ENCODE results near the gene MRGPRG. TPM values are rescaled to one million over a fixed set of nuclear protein-coding genes. Genes with fewer than 3 reads are reported as not detected.
A peak's percentile ranks its signal among the peaks of the same experiment; 100 is the strongest.

The MRGPRG gene
- total and polyA plus RNA-seq, 8 donors: not detected

DNA sequence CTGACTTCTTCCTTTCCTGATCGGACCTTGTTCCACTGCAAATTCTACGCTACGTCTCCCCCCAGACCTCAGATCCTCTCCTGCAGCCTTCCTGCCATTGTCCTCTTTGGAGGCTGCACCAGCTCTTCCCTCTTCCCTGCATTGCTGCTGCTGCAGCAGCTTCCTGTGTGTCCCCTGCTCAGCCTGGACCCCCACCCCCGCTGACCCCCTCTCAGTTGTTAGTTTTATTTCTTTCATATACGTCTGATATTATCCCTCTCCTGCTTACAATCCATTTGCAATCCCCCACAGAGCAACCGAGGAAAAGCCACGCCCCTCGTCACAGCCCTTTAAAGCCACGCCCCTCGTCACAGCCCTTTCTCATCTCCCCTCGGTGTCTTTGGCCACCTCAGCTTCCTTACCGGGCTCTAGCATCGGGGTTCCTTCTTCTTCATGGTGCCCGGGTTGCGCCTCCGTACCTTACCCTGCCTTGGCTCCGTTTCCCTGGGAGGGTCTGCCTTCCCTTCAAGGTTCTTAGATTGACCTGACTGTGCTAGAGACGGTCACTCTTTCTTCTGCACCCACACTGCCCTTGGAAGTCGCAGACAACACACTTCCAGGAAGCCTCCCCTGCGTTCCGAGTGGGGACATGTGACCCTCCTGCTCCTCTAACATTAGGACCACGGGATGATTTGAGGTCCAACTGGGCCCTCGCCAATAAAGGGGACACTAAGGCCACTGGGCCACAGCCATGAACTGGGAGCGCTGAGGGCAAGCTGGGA is 4.8 kb downstream of the MRGPRG start:
- peaks cover 0 to 10% of the 10 kb centered on the region in 2 donors for H3K9me3 ChIP-seq
- ATAC-seq (no peak), DNase-seq (peak in 1 of 4 donors; percentile 32)
- H3K36me3 ChIP-seq: no peaks in the 10 kb centered on the region
- intact Hi-C loops (cut with DNase I): no loop called here
- TF ChIP-seq, protein P1, sequence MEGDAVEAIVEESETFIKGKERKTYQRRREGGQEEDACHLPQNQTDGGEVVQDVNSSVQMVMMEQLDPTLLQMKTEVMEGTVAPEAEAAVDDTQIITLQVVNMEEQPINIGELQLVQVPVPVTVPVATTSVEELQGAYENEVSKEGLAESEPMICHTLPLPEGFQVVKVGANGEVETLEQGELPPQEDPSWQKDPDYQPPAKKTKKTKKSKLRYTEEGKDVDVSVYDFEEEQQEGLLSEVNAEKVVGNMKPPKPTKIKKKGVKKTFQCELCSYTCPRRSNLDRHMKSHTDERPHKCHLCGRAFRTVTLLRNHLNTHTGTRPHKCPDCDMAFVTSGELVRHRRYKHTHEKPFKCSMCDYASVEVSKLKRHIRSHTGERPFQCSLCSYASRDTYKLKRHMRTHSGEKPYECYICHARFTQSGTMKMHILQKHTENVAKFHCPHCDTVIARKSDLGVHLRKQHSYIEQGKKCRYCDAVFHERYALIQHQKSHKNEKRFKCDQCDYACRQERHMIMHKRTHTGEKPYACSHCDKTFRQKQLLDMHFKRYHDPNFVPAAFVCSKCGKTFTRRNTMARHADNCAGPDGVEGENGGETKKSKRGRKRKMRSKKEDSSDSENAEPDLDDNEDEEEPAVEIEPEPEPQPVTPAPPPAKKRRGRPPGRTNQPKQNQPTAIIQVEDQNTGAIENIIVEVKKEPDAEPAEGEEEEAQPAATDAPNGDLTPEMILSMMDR (IDR thresholded peaks at IDR 0.05): no peak
- no peak overlapping the region for H3K4me3 ChIP-seq
- no peak overlapping the region for H3K27ac ChIP-seq
- peaks cover 0 to 49% of the 10 kb centered on the region in 2 donors for H3K27me3 ChIP-seq
- H3K4me1 ChIP-seq: no peaks in the 10 kb centered on the region

DNA sequence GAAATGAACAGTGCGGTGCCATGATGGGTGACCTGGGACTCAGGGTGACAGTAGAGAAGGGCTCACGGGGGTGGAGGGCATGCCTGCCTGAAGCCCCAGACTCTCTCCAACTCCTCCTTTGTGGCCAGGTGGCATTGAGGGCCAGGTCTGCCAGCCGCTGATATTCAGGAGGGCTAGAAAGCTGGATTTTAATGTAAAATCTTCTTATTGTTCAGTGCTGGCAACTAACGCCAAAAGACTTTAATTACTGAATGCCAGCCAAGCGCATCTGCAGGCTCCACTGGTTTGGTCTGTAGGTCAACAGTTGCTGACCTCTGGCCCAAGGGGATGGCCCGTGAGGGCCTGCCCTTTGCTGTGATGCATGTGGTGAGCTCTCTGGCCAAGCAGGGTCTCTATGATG is 10.3 kb downstream of the MRGPRG start:
- no peak for ATAC-seq
- no peak overlapping the region for H3K27ac ChIP-seq
- peak in 1 of 4 donors; percentile 44 for DNase-seq
- intact Hi-C loops (cut with DNase I): no loop called here
- peaks cover 0 to 10% of the 10 kb centered on the region in 2 donors for H3K9me3 ChIP-seq
- peaks cover 0 to 3% of the 10 kb centered on the region in 2 donors for H3K4me1 ChIP-seq
- H3K36me3 ChIP-seq: no peaks in the 10 kb centered on the region
- H3K27me3 ChIP-seq: peaks cover 0 to 23% of the 10 kb centered on the region in 2 donors
- TF ChIP-seq, protein P1 (IDR thresholded peaks at IDR 0.05): no peak
- H3K4me3 ChIP-seq: no peak overlapping the region

DNA sequence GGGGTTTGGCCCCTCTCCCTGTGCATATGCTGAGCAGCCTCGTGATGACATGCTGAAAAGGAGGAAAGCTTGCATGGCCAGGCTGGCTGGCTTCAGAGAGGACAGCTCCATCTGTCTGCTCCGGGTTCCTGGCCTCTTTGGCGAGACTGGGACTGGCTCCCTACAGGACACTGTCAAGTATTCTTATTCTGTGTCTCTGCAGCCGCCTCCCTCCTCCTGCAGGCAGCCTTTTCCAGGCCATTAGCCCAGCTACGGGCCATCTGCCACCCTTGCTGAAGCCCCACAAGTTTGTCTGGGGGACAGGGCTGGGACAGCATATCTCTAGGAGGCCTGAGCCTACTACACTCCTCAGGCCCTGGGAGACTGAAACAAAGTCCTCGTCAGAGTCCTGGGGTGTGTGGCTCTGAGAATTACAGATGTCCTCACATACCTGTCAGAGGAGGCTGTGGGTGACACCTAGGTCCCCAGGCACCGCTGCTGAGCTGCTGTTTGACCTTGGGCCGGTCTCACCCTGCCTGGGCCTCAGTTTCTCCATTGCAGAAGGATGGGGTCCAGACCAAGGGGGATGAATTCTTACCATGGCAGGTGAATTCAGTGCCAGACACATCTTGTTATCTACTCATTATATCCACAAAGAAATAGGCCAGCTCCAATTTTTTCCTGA is 11.0 kb downstream of the MRGPRG start:
- no peak overlapping the region for H3K27ac ChIP-seq
- no peaks in the 10 kb centered on the region for H3K36me3 ChIP-seq
- TF ChIP-seq, protein P1 (IDR thresholded peaks at IDR 0.05): no peak
- intact Hi-C loops (cut with DNase I): no loop called here
- peaks cover 6 to 29% of the 10 kb centered on the region in 2 donors for H3K27me3 ChIP-seq
- no peak overlapping the region for H3K4me3 ChIP-seq
- H3K4me1 ChIP-seq: peaks cover 0 to 3% of the 10 kb centered on the region in 2 donors
- ATAC-seq: no peak
- H3K9me3 ChIP-seq: peaks cover 0 to 10% of the 10 kb centered on the region in 2 donors
- peak in 1 of 4 donors; percentile 28 for DNase-seq

DNA sequence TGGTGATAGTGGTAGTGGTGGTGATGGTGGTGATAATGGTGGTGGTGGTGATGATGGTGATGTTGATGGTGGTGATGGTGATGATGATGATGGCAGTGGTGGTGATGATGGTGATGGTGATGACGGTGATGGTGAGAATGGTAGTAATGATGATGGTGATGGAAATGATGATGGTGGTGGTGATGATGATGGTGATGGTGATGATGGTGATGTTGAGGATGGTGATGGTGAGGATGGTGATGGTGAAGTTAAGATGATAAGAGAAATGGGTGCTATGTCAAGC is 11.8 kb downstream of the MRGPRG start:
- no peak overlapping the region for H3K27ac ChIP-seq
- intact Hi-C loops (cut with DNase I): no loop called here
- TF ChIP-seq, protein P1 (IDR thresholded peaks at IDR 0.05): no peak
- no peak for DNase-seq
- no peak for ATAC-seq
- H3K27me3 ChIP-seq: peaks cover 14 to 37% of the 10 kb centered on the region in 2 donors
- no peaks in the 10 kb centered on the region for H3K36me3 ChIP-seq
- no peak overlapping the region for H3K4me3 ChIP-seq
- H3K9me3 ChIP-seq: peaks cover 0 to 10% of the 10 kb centered on the region in 2 donors
- H3K4me1 ChIP-seq: peaks cover 0 to 3% of the 10 kb centered on the region in 2 donors

DNA sequence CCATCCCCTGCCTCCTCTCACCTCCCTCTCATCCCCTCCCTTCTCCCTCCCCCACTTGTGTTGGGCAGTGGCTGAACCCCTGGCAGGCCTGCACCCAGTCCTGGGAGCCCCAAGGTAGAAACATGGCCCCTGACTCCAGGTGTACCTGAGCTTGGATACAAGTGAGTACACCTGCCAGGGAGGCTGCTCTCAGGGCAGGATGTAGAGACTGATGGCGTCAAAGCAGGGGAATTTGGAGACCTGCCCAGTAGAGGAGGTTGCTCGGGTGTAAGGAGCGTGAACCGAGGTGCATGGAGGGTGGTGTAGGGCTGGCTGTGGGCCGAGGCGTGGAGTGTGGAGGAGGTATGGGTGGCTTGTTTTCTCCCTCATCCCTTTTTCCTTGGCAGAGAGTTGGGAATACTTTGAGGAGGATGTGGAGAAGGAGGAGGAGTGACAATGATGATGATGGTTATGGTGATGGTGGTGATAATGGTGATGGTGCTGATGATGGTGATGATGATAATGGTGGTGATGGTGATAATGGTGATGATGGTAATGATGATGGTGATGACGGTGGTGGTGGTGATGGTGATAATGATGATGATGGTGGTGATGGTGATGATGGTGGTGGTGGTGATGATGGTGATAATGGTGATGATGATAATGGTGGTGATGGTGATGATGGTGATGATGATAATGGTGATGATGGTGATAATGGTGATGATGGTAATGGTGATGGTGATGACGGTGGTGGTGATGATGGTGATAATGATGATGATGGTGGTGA is 12.3 kb downstream of the MRGPRG start:
- TF ChIP-seq, protein P1 (IDR thresholded peaks at IDR 0.05): no peak
- peak in 1 of 4 donors; percentile 40 for DNase-seq
- no peak for ATAC-seq
- Histone ChIP-seq H3K27ac (no peak overlapping the region), H3K27me3 (peaks cover 19 to 42% of the 10 kb centered on the region in 2 donors), H3K4me3 (no peak overlapping the region), H3K9me3 (peaks cover 0 to 6% of the 10 kb centered on the region in 2 donors), H3K36me3 (no peaks in the 10 kb centered on the region), H3K4me1 (peaks cover 0 to 3% of the 10 kb centered on the region in 2 donors)
- intact Hi-C loops (cut with DNase I): no loop called here
